Measurements from ENCODE around the gene PARP12.

Gene PARP12

DNA sequence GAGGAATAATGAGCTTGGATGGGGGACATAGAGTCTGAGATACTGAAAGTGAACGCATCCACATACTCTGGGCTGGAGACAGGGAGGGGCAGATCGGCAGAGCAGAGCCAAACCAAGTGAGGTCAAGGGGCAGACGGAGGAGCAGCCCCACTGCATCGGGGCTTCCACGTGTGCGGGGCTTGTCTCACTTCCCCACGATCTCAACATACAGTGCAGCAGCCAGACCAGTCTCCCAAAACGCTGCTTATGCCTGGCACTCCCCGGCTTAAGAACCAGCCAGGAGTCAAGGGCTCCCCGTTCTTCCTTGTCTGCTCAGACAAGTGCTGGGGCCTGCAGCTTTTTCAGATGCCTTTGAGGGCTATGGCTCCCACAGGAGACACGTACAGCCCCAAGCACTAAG, 43.6 kb downstream of the PARP12 start:
- no peak overlapping the region for H3K4ac ChIP-seq (ENCODE audit: low read depth, low read length)
- H2AK5ac ChIP-seq (ENCODE audit: low read length): no peak overlapping the region
- no peak for DNase-seq
- H3K79me1 ChIP-seq (ENCODE audit: low read length): no peaks in the 10 kb centered on the region
- H3K79me2 ChIP-seq (ENCODE audit: control insufficient read depth, insufficient read depth, low read length, poor library complexity): no peaks in the 10 kb centered on the region
- no peak overlapping the region for H3K23ac ChIP-seq (ENCODE audit: low read length)
- no peaks in the 10 kb centered on the region for H3K36me3 ChIP-seq (ENCODE audit: control insufficient read depth in 1 of 2, insufficient read depth in 2 of 2, low read length in 2 of 2)
- H3K14ac ChIP-seq (ENCODE audit: low read length): no peak overlapping the region
- no peaks in the 10 kb centered on the region for H3K4me1 ChIP-seq (ENCODE audit: control insufficient read depth in 1 of 2, insufficient read depth in 2 of 2, low read length in 2 of 2)
- no peak overlapping the region for H2BK12ac ChIP-seq (ENCODE audit: low read length)
- H3K27ac ChIP-seq (ENCODE audit: low read depth, low read length): no peak overlapping the region
- H2AFZ ChIP-seq (ENCODE audit: insufficient read depth, low read length, poor library complexity): no peak overlapping the region
- H4K8ac ChIP-seq (ENCODE audit: low read depth, low read length): no peak overlapping the region
- WGBS (ENCODE audit: extremely low coverage, insufficient coverage, insufficient read length): no CpG with 5 or more reads among the region's 11 CpGs
- no peaks in the 10 kb centered on the region for H3K27me3 ChIP-seq (ENCODE audit: insufficient read depth, low read length)
- no peak overlapping the region for H2BK5ac ChIP-seq (ENCODE audit: low read depth, low read length, poor library complexity)
- no peaks in the 10 kb centered on the region for H3K9me3 ChIP-seq (ENCODE audit: insufficient read depth, low read depth, low read length)
- H3K18ac ChIP-seq (ENCODE audit: low read length): no peak overlapping the region
- H2BK120ac ChIP-seq (ENCODE audit: insufficient read depth, low read length, poor library complexity): no peak overlapping the region
- H3K9ac ChIP-seq (ENCODE audit: low read length): no peak overlapping the region
- no peak overlapping the region for H3K4me2 ChIP-seq (ENCODE audit: low read length)
- H4K12ac ChIP-seq (ENCODE audit: low read depth, low read length): no peak overlapping the region
- no peak overlapping the region for H3K4me3 ChIP-seq (ENCODE audit: low read depth, low read length)
- H4K91ac ChIP-seq (ENCODE audit: low read depth, low read length): no peak overlapping the region

GRCh38 chr7:140018125-140019043, 44.4 kb downstream of the PARP12 start:
- Histone ChIP-seq H3K4me1 (ENCODE audit: control insufficient read depth in 1 of 2, insufficient read depth in 2 of 2, low read length in 2 of 2) (no peaks in the 10 kb centered on the region), H4K8ac (ENCODE audit: low read depth, low read length) (no peak overlapping the region), H3K14ac (ENCODE audit: low read length) (no peak overlapping the region), H2AK5ac (ENCODE audit: low read length) (no peak overlapping the region), H4K12ac (ENCODE audit: low read depth, low read length) (no peak overlapping the region), H3K36me3 (ENCODE audit: control insufficient read depth in 1 of 2, insufficient read depth in 2 of 2, low read length in 2 of 2) (no peaks in the 10 kb centered on the region), H3K18ac (ENCODE audit: low read length) (no peak overlapping the region), H3K27ac (ENCODE audit: low read depth, low read length) (no peak overlapping the region), H3K23ac (ENCODE audit: low read length) (no peak overlapping the region), H4K91ac (ENCODE audit: low read depth, low read length) (no peak overlapping the region), H3K79me2 (ENCODE audit: control insufficient read depth, insufficient read depth, low read length, poor library complexity) (no peaks in the 10 kb centered on the region), H3K4me3 (ENCODE audit: low read depth, low read length) (no peak overlapping the region), H3K4ac (ENCODE audit: low read depth, low read length) (no peak overlapping the region), H2BK5ac (ENCODE audit: low read depth, low read length, poor library complexity) (no peak overlapping the region), H3K27me3 (ENCODE audit: insufficient read depth, low read length) (no peaks in the 10 kb centered on the region), H2BK120ac (ENCODE audit: insufficient read depth, low read length, poor library complexity) (no peak overlapping the region), H3K79me1 (ENCODE audit: low read length) (no peaks in the 10 kb centered on the region), H3K9me3 (ENCODE audit: insufficient read depth, low read depth, low read length) (no peaks in the 10 kb centered on the region), H2AFZ (ENCODE audit: insufficient read depth, low read length, poor library complexity) (no peak overlapping the region), H3K9ac (ENCODE audit: low read length) (no peak overlapping the region), H3K4me2 (ENCODE audit: low read length) (no peak overlapping the region), H2BK12ac (ENCODE audit: low read length) (no peak overlapping the region)
- WGBS (ENCODE audit: extremely low coverage, insufficient coverage, insufficient read length): no CpG with 5 or more reads among the region's 9 CpGs
- DNase-seq: peak in 1 of 2 donors; percentile 22

DNA sequence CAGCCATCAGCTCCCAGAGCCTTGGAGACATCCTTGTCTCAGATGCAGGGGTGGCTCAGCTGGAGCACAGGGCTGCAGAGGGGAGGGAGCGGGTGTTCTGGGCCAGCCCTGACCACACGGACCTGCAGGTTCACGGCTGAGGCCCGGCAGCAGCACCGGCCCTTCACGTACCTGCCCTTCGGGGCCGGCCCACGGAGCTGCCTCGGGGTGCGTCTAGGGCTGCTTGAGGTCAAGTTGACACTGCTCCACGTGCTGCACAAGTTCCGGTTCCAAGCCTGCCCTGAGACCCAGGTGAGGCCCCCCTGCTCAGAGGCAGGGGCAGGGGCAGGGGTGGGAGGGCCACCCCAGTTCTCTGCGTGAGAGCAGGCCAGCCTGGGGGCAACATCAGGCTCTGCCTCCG, 45.2 kb downstream of the PARP12 start:
- Histone ChIP-seq H3K4ac (ENCODE audit: low read depth, low read length) (no peak overlapping the region), H2AFZ (ENCODE audit: insufficient read depth, low read length, poor library complexity) (no peak overlapping the region), H3K27ac (ENCODE audit: low read depth, low read length) (no peak overlapping the region), H4K91ac (ENCODE audit: low read depth, low read length) (no peak overlapping the region), H3K36me3 (ENCODE audit: control insufficient read depth in 1 of 2, insufficient read depth in 2 of 2, low read length in 2 of 2) (no peaks in the 10 kb centered on the region), H3K9ac (ENCODE audit: low read length) (no peak overlapping the region), H4K12ac (ENCODE audit: low read depth, low read length) (no peak overlapping the region), H2BK12ac (ENCODE audit: low read length) (no peak overlapping the region), H3K4me2 (ENCODE audit: low read length) (no peak overlapping the region), H2BK120ac (ENCODE audit: insufficient read depth, low read length, poor library complexity) (no peak overlapping the region), H3K79me2 (ENCODE audit: control insufficient read depth, insufficient read depth, low read length, poor library complexity) (no peaks in the 10 kb centered on the region), H3K4me1 (ENCODE audit: control insufficient read depth in 1 of 2, insufficient read depth in 2 of 2, low read length in 2 of 2) (no peaks in the 10 kb centered on the region), H2BK5ac (ENCODE audit: low read depth, low read length, poor library complexity) (no peak overlapping the region), H3K14ac (ENCODE audit: low read length) (no peak overlapping the region), H3K79me1 (ENCODE audit: low read length) (no peaks in the 10 kb centered on the region), H3K23ac (ENCODE audit: low read length) (no peak overlapping the region), H4K8ac (ENCODE audit: low read depth, low read length) (no peak overlapping the region), H3K27me3 (ENCODE audit: insufficient read depth, low read length) (no peaks in the 10 kb centered on the region), H3K4me3 (ENCODE audit: low read depth, low read length) (no peak overlapping the region), H2AK5ac (ENCODE audit: low read length) (no peak overlapping the region), H3K18ac (ENCODE audit: low read length) (no peak overlapping the region), H3K9me3 (ENCODE audit: insufficient read depth, low read depth, low read length) (no peaks in the 10 kb centered on the region)
- DNase-seq: no peak
- no CpG with 5 or more reads among the region's 15 CpGs for WGBS (ENCODE audit: extremely low coverage, insufficient coverage, insufficient read length)

DNA sequence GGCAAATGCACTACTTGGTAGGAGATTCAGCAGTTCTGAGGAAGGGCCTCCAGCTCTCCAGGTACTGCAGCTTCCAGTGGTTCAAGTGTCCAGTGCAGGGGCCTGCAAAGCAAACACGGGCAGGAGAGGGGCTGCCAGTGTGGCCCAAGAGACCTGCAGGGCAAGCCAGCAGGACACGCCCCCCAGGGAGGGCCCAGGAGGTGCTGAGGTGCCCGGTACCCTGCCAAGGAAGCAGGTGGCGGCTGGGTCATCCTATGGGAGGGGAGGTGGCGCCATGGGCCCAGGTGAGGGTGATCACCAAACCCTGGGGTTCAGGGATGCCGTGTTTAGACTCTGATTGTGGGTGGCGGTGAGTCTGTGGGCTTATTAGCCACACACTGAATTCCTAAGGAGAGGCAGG, 45.7 kb downstream of the PARP12 start:
- Histone ChIP-seq H3K14ac (ENCODE audit: low read length) (no peak overlapping the region), H3K9me3 (ENCODE audit: insufficient read depth, low read depth, low read length) (no peaks in the 10 kb centered on the region), H4K91ac (ENCODE audit: low read depth, low read length) (no peak overlapping the region), H3K4me1 (ENCODE audit: control insufficient read depth in 1 of 2, insufficient read depth in 2 of 2, low read length in 2 of 2) (no peaks in the 10 kb centered on the region), H4K8ac (ENCODE audit: low read depth, low read length) (no peak overlapping the region), H2BK12ac (ENCODE audit: low read length) (no peak overlapping the region), H4K12ac (ENCODE audit: low read depth, low read length) (no peak overlapping the region), H3K79me2 (ENCODE audit: control insufficient read depth, insufficient read depth, low read length, poor library complexity) (no peaks in the 10 kb centered on the region), H3K18ac (ENCODE audit: low read length) (no peak overlapping the region), H3K36me3 (ENCODE audit: control insufficient read depth in 1 of 2, insufficient read depth in 2 of 2, low read length in 2 of 2) (no peaks in the 10 kb centered on the region), H3K23ac (ENCODE audit: low read length) (no peak overlapping the region), H3K79me1 (ENCODE audit: low read length) (no peaks in the 10 kb centered on the region), H2AFZ (ENCODE audit: insufficient read depth, low read length, poor library complexity) (no peak overlapping the region), H2BK5ac (ENCODE audit: low read depth, low read length, poor library complexity) (no peak overlapping the region), H3K27ac (ENCODE audit: low read depth, low read length) (no peak overlapping the region), H2AK5ac (ENCODE audit: low read length) (no peak overlapping the region), H3K27me3 (ENCODE audit: insufficient read depth, low read length) (no peaks in the 10 kb centered on the region), H3K4me3 (ENCODE audit: low read depth, low read length) (no peak overlapping the region), H3K4me2 (ENCODE audit: low read length) (no peak overlapping the region), H2BK120ac (ENCODE audit: insufficient read depth, low read length, poor library complexity) (no peak overlapping the region), H3K4ac (ENCODE audit: low read depth, low read length) (no peak overlapping the region), H3K9ac (ENCODE audit: low read length) (no peak overlapping the region)
- no peak for DNase-seq
- no CpG with 5 or more reads among the region's 7 CpGs for WGBS (ENCODE audit: extremely low coverage, insufficient coverage, insufficient read length)

All from trophoblast cell (in vitro differentiated cells and primary cell).